NCI-H2196 treated with DMSO at 0.1 percent for 48 hours (cell line): ENCODE data around the gene COL5A2.

Experiments used
- DNase-seq: peaks from one replicate; lab custom pipeline; 2025; ENCODE audit not compliant: unreplicated experiment; lab: John Stamatoyannopoulos, UW

The COL5A2 gene

GRCh38 chr2:189008555-189009262 is 170.9 kb downstream of the COL5A2 start:
- DNase-seq, result no peak

GRCh38 chr2:189002079-189002478 is 177.5 kb downstream of the COL5A2 start:
- no peak for DNase-seq

DNA sequence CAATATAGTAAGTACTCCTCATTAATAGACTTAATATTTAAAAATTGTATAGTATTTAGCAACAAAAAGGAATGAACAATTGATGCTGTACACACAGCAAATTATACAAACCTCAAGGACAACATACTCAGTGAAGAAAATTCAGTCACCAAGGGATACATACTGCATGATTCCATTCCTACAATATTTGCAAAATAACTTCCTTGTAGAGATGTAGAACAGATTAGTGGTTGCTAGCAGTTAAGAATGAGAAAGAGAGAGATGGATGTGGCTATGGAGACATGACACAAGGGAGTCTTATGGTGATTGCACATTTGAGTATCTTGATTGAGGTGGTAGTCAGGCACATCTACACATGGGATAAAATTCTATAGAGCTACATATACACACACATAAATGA is 179.3 kb downstream of the COL5A2 start:
- DNase-seq, result no peak

GRCh38 chr2:188997263-188997662 is 182.3 kb downstream of the COL5A2 start:
- DNase-seq, result no peak

DNA sequence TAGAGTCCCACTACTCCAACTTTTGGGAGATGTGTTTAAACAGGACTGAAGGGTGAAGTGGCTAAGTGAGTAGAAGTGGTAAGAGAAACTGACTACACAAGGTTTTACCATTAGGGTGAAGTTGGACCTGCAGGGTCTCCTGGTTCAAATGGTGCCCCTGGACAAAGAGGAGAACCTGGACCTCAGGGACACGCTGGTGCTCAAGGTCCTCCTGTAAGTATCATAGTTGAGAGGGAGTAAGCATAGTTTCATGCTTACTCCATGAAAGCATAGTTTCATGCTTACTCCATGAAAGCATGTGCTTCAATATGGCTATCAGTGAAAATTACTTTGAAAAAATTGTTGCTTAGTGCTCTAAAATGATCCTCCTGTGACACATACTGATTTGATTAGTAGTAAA is 186.3 kb downstream of the COL5A2 start:
- no peak for DNase-seq

- DNase-seq, result no peak
Measured at GRCh38 chr2:188986839-188987238, 192.7 kb downstream of the COL5A2 start.

DNA sequence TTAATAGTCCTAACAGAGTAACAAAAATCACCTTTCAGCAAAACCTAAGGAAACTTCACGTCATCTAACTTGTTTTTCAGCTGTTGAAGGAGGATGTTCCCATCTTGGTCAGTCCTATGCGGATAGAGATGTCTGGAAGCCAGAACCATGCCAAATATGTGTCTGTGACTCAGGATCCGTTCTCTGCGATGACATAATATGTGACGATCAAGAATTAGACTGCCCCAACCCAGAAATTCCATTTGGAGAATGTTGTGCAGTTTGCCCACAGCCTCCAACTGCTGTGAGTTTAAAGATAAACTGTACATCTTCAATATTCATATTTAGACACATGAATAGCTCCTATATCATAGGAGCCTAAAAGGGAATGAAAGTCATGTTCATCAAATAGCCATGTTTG is 194.9 kb downstream of the COL5A2 start:
- DNase-seq, result no peak

DNA sequence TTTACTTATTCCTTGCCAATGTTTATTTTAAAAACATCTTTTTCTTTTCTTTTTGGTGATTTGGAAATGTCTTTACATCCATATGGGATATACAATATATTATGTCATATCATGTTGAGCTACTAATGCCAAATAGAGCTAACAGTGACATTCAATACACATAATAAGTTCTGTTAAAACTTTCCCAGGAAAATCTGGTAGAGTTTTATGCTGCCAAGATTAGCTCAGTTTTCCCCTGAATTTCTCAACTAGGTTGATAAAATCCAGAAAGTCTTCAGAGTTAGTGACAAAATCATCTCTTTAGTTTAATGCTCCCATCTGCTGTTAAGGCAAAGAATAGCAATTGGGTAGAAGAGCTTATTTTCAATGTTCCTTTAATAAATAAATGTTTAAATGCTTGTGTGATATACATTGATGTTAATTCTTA is 195.5 kb downstream of the COL5A2 start:
- no peak for DNase-seq

GRCh38 chr2:188983427-188984064 is 196.0 kb downstream of the COL5A2 start:
- DNase-seq, result no peak
